Measurements from ENCODE around the gene RHAG. TPM values are rescaled to one million over a fixed set of nuclear protein-coding genes. Genes with fewer than 3 reads are reported as not detected.

Gene RHAG
- not detected in 2 replicates for total RNA-seq

GRCh38 chr6:49636713-49637349 lies at the start of gene RHAG:
Gene RHAG (minus strand): TSS chr6:49636839. CDS start chr6:49636812, 27 bp downstream.

Other genes with a start within 250 kb of the RHAG start
- gene MMUT, start 173.6 kb downstream of the RHAG start, total RNA-seq: 12.1 and 15.5 TPM in 2 replicates
- gene CENPQ, start 173.5 kb downstream of the RHAG start, total RNA-seq: 7.0 and 12.7 TPM in 2 replicates
- not detected in 2 replicates for gene GLYATL3, start 136.9 kb downstream of the RHAG start, total RNA-seq
- 0.28 TPM in 1 of 2 replicates, not detected in the other for gene C6orf141, start 86.2 kb downstream of the RHAG start, total RNA-seq
- not detected in 2 replicates for gene CRISP2, start 76.7 kb upstream of the RHAG start, total RNA-seq
- not detected in 2 replicates for gene CRISP3, start 107.5 kb upstream of the RHAG start, total RNA-seq
- gene PGK2, start 150.4 kb upstream of the RHAG start, total RNA-seq: not detected in 2 replicates
- not detected in 2 replicates for gene CRISP1, start 229.7 kb upstream of the RHAG start, total RNA-seq

All from regular cardiac myocyte (primary cell).